ENCODE results near the gene KLHL17.

GRCh38 chr1:935751-936231, 24.6 kb upstream of the KLHL17 start:
- TF ChIP-seq TAF1 (conservative IDR thresholded peaks at IDR 0.05) (no peak), CTCF (IDR thresholded peaks at IDR 0.05; ENCODE audit: low read depth, low read length, missing input control) (no peak), ATF3 (IDR thresholded peaks at IDR 0.05) (no peak)
